ENCODE results near the gene CST2.
A peak's percentile ranks its signal among the peaks of the same experiment; 100 is the strongest.
"Not testable (repeated sequence)": the region's sequence is repeated elsewhere in the genome, so short reads cannot be mapped to it uniquely, and the experiment has no call there.

The CST2 gene, protein sequence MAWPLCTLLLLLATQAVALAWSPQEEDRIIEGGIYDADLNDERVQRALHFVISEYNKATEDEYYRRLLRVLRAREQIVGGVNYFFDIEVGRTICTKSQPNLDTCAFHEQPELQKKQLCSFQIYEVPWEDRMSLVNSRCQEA

DNA sequence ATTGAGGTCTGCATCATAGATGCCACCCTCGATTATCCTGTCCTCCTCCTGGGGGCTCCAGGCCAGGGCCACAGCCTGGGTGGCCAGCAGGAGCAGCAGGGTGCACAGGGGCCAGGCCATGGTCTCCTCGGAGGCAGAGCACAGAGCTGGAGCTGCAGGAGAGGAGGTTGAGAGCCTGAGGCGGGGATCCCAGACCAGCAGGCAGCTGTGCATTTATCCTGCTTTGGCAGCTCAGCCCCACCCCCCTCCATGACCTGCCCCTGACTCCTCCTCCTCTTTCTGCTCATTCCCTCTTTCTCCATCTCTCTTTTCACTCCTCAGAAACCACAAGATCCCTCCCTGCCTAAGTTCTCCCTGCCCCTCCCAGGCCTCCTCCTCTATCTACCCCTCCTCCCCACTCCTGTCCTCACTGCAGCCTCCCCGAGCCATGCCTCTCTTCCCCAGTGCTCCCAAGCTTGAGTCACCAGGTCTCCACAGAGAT, at the start of gene CST2:
CST2 (minus strand) TSS at position 189 of the 481 bp plus-strand sequence; CDS start at position 120, 69 bp downstream.
- no peaks in the 10 kb centered on the region for H3K27me3 ChIP-seq
- no peak for TF ChIP-seq Cebpa-rat (IDR thresholded peaks at IDR 0.05)
- no peak within 1 kb of the TSS for H3K9ac ChIP-seq
- no peaks in the 10 kb centered on the region for H4K20me1 ChIP-seq
- no peaks in the 10 kb centered on the region for H3K9me3 ChIP-seq
- no peak within 1 kb of the TSS for H3K4me2 ChIP-seq
- H3K36me3 ChIP-seq, result no peaks in the 10 kb centered on the region
- no peak within 1 kb of the TSS for H3K27ac ChIP-seq
- H3K4me3 ChIP-seq, result no peak within 1 kb of the TSS
- H3K4me1 ChIP-seq, result peaks cover 30% of the 10 kb centered on the region

DNA sequence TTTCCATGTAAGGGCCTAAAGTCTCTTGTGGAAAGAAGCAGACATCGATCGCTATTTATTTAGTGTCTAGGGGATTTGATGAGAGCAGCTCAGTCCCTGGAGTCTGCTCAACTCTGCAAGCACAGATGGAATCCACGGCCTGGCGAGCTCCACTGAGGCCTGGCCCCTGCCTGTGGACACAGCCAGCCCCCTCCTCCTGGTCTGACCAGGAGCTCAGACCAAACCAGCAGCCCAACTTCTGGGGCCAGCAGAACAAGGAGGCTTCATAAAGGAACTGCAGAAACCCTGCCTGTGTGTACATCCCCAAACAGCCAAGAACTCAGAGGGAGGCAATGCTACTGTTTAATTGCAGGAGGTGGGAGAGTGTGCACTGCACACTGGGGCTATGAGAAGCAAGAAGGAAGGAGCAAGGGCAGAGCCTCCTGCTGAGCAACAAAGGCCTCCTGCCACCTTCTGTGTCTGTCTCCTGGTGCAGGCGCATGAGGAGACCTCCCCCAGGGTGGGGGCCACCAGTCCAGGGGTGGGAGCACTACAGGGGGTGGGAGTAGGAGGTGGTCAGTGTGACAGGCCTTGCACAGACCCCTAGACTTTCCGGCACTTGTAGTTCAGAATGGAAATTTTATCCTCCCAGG, 49.2 kb upstream of the CST2 start:
- Histone ChIP-seq H3K27me3 (no peaks in the 10 kb centered on the region), H3K27ac (peak overlapping the region; percentile 74), H3K9ac (no peak overlapping the region), H3K4me3 (no peak overlapping the region), H4K20me1 (no peaks in the 10 kb centered on the region), H3K4me2 (peak overlapping the region; percentile 64), H3K9me3 (no peaks in the 10 kb centered on the region), H3K4me1 (peaks cover 38% of the 10 kb centered on the region), H3K36me3 (no peaks in the 10 kb centered on the region)
- no peak for TF ChIP-seq Cebpa-rat (IDR thresholded peaks at IDR 0.05)

DNA sequence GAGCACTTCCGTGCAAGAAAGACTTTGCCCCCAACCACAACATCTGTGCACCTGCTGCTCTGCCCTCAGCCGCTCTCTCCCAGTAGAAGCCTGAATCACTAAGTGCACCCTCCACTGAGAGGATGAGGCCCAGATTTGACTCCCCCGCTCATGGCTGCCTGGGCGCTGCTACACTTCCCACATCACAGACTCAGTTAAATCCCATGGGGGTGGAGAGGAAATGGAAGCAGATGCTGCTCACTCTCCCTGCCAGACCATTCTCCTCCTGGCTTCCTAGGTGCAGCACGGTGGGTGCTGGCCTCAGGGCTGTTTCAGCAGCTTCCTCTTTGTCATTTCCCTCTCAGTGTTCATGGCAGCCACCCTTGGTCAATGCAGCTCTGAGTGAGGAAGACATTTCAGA, 48.2 kb upstream of the CST2 start:
- H3K4me1 ChIP-seq, result peaks cover 38% of the 10 kb centered on the region
- H3K27me3 ChIP-seq, result no peaks in the 10 kb centered on the region
- no peak for TF ChIP-seq Cebpa-rat (IDR thresholded peaks at IDR 0.05)

DNA sequence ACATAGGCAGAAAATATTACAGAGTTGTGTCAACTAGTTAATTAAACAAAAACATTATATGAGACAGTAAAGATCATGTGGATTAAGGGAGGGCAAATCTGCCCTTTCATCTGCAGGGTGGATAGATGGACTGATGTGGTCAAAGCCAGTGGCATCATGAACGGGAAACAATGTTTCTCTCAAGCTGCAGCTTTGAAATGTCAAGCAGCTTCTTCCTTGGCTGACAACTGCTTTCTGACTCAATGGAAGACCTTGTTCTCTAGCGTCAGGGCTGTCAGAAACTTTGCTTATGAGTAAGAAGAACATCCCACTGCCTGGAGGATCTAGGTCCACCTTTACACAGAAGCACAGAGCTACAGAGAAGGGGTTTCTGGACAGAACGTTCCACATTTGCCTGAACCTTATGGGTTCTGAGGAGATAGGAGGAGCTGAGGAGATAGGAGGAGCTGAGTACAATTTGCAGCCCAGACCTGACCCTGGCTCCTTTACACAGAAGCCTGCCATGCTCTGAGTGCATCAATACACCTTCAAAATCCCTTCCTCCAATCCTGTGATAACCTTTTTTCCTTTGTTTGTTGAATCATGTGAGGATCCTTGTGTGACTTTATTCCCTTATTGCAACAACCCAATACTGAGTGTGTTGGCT, 47.0 kb upstream of the CST2 start:
- no peak for TF ChIP-seq Cebpa-rat (IDR thresholded peaks at IDR 0.05)
- Histone ChIP-seq H3K9ac (no peak overlapping the region), H4K20me1 (no peaks in the 10 kb centered on the region), H3K9me3 (no peaks in the 10 kb centered on the region), H3K36me3 (no peaks in the 10 kb centered on the region), H3K4me3 (no peak overlapping the region), H3K27me3 (no peaks in the 10 kb centered on the region), H3K4me2 (peak overlapping the region; percentile 64), H3K27ac (peak overlapping the region; percentile 46), H3K4me1 (peaks cover 38% of the 10 kb centered on the region)

More for the DNA sequence above, 48.2 kb upstream of the CST2 start:
- Histone ChIP-seq H3K9me3 (no peaks in the 10 kb centered on the region), H3K4me2 (peak overlapping the region; percentile 64), H4K20me1 (no peaks in the 10 kb centered on the region), H3K9ac (peak overlapping the region; percentile 35; the same call in 1 of the 2 replicates), H3K36me3 (no peaks in the 10 kb centered on the region), H3K4me3 (no peak overlapping the region), H3K27ac (peak overlapping the region; percentile 74; the same call in 1 of the 2 replicates)

DNA sequence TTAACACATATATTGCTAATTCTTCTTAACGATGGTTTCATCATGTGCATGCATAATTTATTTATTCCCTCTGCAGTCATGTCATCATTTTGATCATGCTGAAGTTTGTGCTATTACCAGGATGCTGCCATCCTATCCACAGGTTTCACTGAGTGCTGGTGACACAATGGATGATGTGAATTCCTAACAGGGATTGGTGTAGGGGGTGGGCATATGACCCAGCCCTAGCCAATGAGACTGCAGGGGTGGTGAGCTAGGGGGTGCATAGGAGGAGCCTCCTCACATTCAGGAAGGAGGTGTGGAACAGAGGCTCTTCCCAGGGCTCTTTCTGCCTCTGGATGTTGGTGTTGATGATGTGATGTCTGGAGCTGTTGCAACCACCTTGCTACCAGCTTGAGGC, 45.5 kb upstream of the CST2 start:
- H3K4me3 ChIP-seq, result no peak overlapping the region
- H3K27me3 ChIP-seq, result no peaks in the 10 kb centered on the region
- H3K9ac ChIP-seq, result no peak overlapping the region
- H3K4me1 ChIP-seq, result peaks cover 43% of the 10 kb centered on the region
- H3K36me3 ChIP-seq, result no peaks in the 10 kb centered on the region
- TF ChIP-seq Cebpa-rat (IDR thresholded peaks at IDR 0.05), result no peak
- H3K9me3 ChIP-seq, result no peaks in the 10 kb centered on the region
- H3K4me2 ChIP-seq, result no peak overlapping the region
- H4K20me1 ChIP-seq, result no peaks in the 10 kb centered on the region
- H3K27ac ChIP-seq, result no peak overlapping the region

DNA sequence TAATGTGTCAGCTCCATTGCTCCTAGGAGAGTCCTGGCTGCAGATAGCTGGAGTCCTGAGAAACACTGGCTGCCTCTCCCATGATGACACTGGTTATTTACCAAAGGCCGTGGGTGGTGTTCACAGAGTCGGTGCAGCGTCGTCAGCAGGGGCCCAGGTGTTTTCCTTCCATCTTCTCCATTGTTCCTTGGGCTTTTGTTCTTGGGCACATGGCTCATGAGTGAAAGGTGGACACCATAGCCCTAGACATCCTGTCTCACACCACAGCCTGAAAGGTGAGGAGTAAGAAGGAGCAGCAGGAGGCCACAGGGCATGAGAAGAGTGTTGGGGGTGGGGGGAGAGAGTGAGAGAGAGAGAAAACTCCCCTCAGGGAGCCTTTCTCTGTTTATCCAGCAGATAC, 43.9 kb upstream of the CST2 start:
- Histone ChIP-seq H3K4me1 (peaks cover 40% of the 10 kb centered on the region), H3K36me3 (no peaks in the 10 kb centered on the region), H3K27ac (no peak overlapping the region), H3K4me3 (no peak overlapping the region), H4K20me1 (no peaks in the 10 kb centered on the region), H3K9ac (no peak overlapping the region), H3K27me3 (no peaks in the 10 kb centered on the region), H3K4me2 (no peak overlapping the region), H3K9me3 (no peaks in the 10 kb centered on the region)
- TF ChIP-seq Cebpa-rat (IDR thresholded peaks at IDR 0.05), result no peak

DNA sequence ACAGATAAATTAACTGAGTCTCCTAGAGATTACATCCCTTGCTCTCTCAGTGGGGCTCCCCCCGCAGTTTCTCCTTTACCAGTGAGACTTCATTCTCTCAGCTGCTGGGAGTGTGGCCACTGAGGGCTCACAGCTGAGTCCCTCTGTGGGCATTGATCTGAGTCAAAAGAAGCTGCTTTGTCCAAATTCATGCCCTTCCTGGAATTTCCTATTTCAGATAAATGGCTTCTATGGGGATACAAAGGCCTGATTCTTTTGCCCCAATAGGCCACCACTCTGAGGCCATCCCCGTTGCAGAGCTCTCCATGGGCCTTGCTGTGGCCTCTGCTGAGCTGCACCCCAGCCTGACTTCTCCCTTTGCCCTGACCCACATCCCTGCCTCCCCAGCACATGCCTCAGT, 43.0 kb upstream of the CST2 start:
- Histone ChIP-seq H3K4me1 (peaks cover 30% of the 10 kb centered on the region), H3K27ac (no peak overlapping the region), H3K9me3 (no peaks in the 10 kb centered on the region), H3K4me3 (no peak overlapping the region), H3K36me3 (no peaks in the 10 kb centered on the region), H3K27me3 (no peaks in the 10 kb centered on the region), H4K20me1 (no peaks in the 10 kb centered on the region), H3K9ac (no peak overlapping the region), H3K4me2 (no peak overlapping the region)
- no peak for TF ChIP-seq Cebpa-rat (IDR thresholded peaks at IDR 0.05)

DNA sequence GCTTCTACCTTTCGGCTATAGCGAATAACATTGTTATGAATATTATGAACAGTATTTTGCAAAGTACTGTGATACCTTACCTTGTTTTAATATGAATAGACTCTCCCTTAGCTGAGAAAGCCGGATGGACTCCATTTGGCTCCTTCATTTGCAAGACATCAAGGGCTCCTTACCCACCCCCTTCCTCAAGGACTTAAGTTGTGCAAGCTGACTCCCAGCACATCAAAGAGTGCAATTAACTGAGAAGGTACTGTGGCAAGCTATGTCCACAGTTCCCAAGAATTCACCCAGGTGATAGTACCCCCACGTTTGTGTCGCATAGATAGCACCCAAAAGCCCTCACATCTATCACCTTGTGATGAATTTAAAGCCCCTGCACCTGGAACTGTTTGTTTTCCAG, 41.8 kb upstream of the CST2 start:
- H3K4me2 ChIP-seq, result no peak overlapping the region

DNA sequence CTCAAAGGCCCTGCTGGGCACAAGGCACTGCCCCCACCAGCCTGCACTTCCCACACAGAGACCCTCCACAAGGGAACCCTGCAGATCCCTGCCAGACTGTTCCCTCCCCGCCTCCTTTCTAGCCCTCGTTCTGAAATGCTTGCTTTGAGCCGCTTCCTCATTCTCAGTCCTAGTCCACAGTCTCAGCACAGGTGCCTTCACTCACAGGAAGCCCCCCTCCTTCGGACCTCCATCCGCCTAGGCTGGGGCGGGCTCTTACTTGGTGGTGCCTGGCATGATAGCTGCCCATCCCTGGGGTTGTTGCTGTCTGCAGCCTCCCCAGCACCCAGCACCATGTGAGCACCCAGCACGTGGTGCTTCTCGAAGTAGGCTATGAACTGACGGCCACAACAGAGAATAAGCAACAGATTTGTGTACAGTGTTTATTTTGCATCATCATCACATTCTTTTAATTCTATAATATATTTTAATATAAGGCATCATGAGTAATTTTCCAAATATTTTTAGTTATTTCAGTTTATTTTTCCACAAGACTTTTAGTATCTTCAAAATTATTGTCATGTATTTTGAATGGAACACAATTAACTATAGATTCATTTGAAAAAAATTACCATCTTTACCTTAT, 40.7 kb upstream of the CST2 start:
- TF ChIP-seq Cebpa-rat (IDR thresholded peaks at IDR 0.05), result no peak
- Histone ChIP-seq H3K4me2 (peak overlapping the region; percentile 18; the same call in 1 of the 2 replicates), H3K4me1 (peaks cover 8% of the 10 kb centered on the region)

More for the DNA sequence above, 41.8 kb upstream of the CST2 start:
- Histone ChIP-seq H3K9me3 (0 out of 2 replicates have a peak, but pooled peaks cover 3% of the 10 kb centered on the region), H3K36me3 (no peaks in the 10 kb centered on the region), H4K20me1 (no peaks in the 10 kb centered on the region), H3K4me1 (peaks cover 18% of the 10 kb centered on the region), H3K27ac (no peak overlapping the region), H3K9ac (no peak overlapping the region), H3K27me3 (no peaks in the 10 kb centered on the region), H3K4me3 (no peak overlapping the region)
- TF ChIP-seq Cebpa-rat (IDR thresholded peaks at IDR 0.05), result no peak

DNA sequence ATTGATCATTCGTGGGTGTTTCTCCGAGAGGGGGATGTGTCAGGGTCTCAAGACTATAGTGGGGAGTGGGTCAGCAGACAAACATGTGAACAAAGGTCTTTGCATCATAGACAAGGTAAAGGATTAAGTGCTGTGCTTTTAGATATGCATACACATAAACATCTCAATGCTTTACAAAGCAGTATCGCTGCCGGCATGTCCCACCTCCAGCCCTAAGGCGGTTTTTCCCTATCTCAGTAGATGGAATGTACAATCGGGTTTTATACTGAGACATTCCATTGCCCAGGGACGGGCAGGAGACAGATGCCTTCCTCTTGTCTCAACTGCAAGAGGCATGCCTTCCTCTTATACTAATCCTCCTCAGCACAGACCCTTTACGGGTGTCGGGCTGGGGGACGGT, 34.2 kb upstream of the CST2 start:
- not testable (repeated sequence) for H3K9me3 ChIP-seq, H3K36me3 ChIP-seq, H3K9ac ChIP-seq, H4K20me1 ChIP-seq, H3K27ac ChIP-seq, H3K4me1 ChIP-seq, H3K4me2 ChIP-seq, H3K4me3 ChIP-seq, H3K27me3 ChIP-seq

More for the DNA sequence above, 40.7 kb upstream of the CST2 start:
- no peaks in the 10 kb centered on the region for H3K36me3 ChIP-seq
- no peaks in the 10 kb centered on the region for H4K20me1 ChIP-seq
- H3K27me3 ChIP-seq, result no peaks in the 10 kb centered on the region
- no peak overlapping the region for H3K9ac ChIP-seq
- 0 out of 2 replicates have a peak, but pooled peaks cover 8% of the 10 kb centered on the region for H3K9me3 ChIP-seq
- H3K4me3 ChIP-seq, result no peak overlapping the region
- no peak overlapping the region for H3K27ac ChIP-seq

All from BLaER1 (cell line).